GOT3 (cell line): Measurements from ENCODE around the gene TTC27.
"Not testable (repeated sequence)": the region's sequence is repeated elsewhere in the genome, so short reads cannot be mapped to it uniquely, and the experiment has no call there.

Experiments
- DNase-seq: peaks from one replicate; lab custom pipeline; 2025; ENCODE audit warnings: mixed read lengths; lab: John Stamatoyannopoulos, UW

The TTC27 gene

DNA sequence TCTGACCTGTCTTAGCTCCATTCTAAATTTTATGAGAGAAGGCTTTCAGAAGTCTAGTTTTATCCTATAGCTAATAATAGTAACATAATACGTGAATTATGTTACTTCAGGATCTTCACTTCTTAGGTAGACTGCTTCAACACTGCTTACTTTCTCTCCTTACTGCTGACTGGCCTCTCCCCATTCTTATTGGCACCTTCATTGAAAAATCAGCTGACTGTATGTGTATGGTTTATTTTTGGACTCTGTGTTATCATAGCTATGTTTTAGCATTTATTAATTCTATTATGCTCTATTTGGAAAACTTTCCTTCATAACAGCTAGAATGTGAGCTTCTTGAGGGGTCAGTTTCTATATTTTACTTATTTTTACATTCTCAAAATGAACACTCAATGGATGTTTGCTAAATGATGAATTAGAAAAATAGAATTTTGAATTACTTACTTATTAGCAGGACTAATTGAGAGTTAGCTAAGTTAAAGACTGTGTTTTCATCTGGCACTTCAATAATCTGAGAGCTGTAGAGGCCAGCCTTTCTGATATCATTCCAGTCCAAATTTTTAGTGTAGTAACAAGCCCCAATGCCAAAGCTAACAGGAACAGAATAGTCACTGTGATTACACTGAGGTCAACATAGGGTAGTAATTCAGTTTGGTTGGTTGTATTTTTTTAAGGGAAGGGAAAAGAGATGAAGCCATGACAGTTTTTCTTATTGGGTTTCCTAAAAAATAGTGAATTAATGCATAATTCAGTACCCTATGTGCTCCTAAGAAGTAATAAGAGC, 92.3 kb downstream of the TTC27 start:
- no peak for DNase-seq

DNA sequence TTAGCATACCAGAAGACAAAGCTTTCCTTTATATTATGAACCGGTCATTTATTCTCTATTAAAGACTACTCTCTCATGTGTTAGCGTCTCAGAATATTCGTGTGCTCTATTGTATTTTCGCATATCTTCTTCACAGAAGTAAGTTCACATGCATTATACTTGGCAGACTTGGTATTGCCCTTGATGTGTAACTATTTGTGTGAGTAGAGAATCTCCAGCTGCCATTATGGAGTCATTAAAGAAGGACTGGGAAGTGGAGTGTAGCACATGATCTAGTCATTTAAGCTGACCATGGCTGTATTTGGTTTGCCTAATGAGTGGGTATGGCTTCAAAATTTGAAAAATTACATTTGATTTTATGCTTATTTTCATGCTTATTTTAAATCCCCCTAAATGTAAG, 92.9 kb downstream of the TTC27 start:
- DNase-seq, result no peak

DNA sequence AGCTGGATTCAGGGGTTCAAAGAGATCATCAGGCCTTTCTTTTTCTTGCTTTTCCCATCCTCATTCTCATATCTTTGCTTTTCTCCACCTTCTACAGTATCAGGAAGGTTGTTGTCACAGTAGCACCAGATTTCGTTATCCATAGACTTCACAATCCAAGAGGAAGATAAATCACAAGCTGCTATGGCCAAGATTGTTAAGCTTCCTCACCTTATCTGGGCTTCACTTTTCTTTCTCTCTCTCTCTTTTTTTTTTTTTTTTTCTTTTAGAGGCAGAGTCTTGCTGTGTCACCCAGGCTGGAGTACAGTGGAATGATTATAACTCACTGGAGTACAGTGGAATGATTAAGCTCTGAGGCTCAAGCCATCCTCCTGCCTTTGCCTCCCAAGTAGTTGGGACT, 93.5 kb downstream of the TTC27 start:
- no peak for DNase-seq

DNA sequence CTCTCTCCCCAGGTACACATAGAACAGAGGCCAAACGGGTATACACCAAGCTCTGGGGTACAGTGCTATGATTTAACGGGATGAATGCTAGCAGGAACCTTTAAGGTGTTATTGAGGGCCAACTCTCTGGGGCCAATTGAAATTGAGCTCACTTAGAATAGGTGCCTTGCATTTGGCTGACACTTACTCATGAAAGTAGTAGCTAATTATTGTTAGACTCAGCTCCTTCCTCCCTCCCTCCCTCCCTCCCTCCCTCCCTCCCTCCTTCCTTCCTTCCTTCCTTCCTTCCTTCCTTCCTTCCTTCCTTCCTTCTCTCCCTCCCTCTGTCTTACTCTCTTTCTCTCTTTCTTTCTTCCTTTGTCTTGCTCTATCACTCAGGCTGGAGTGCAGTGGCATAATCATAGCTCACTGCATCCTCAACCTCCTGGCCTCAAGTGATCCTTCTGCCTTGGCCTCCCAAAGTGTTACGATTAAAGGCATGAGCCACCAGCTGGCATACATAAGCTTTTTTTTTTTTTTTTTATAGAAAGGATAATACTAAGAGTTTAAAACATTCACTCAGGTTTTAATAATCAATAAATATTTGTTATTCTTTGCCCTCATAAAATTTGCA, 95.7 kb downstream of the TTC27 start:
- no peak for DNase-seq

DNA sequence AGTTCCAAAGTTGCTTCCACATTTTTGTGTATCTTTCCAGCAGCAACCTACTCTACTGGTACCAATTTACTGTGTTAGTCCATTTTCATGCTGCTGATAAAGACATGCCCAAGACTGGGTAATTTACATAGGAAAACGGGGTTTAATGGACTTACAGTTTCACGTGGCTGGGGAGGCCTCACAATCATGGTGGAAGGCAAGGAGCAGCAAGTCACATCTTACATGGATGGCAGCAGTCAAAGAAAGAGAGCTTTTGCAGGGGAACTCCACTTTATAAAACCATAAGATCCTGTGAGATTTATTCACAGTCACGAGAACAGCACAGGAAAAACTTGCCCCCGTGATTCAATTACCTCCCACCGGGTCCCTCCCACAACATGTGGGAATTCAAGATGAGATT, 98.8 kb downstream of the TTC27 start:
- not testable (repeated sequence) for DNase-seq

DNA sequence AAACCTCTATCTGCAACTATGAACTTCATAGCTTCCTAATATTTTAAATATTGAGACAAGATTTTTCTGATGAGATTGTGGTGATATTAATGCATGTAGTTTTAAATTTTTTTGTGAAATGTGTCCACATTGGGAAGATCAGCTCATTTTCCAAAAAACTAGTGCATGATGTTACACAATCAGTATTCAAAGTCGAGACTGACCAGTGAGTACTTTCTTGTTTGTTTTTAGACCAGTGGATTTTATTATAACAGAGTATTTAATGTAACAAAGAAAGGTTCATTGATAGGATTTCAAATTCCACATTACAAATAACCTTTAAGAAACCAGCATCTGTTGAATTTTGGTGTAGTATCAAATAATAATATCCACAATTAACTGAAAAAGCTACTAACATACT, 99.3 kb downstream of the TTC27 start:
- no peak for DNase-seq

DNA sequence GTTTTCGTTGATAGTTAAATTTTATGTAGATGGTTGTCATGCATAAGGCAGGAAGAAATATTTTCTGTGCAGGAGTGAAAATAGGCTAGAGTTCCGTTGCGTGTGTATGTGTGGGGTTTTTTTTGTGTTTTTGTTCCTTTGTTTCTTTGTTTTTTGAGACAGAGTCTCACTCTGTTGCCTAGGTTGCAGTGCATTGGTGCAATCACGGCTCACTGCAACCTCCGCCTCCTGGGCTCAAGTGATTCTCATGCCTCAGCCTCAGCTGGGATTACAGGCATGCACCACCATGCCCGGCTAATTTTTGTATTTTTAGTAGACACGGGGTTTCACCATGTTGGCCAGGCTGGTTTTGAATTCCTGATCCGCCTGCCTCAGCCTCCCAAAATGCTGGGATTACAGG, 103.1 kb downstream of the TTC27 start:
- not testable (repeated sequence) for DNase-seq

DNA sequence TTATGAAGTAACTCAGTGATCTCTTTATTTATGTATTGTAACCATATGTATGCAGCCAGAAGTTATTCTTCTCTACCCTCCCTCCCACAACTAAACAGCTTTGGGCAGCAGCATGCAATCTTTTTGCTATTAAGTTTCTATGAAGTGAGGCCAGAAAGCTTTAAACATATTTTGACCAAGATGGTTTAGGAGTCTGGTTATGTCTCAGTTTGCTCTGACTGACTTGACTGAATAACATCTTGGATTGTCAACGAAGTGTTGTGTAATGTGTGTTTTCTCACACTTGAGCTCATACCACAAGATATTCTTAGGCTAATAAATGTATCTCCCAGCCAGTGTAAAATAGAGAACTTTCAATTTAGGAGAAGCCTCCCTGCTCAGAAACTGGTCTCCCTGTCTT, 104.3 kb downstream of the TTC27 start:
- DNase-seq, result no peak

DNA sequence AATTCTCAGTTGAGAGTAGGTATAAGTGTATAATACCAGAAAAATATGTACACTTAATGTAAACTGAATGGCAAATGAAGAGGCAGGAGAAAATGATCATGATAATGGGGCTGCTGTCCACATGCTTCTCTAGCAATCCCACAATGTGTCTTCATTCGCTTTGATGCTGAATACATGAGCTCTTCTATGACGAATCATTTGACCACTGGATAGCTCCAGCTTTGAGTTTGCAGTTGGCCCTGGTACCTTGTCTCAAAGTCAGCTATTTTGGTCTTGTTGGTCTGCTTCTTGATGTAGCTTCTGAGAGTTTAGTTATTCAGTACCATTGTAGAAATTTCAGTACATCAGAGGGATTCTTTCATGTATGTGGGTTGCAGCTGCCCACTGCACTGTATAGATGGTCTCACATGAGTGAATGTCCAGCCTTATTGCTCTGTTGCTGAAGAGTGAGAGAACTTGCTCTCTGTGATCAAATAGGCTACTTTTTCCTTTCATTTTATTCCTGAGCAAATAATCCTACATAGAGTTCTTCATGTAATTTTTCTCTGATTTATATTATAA, 105.1 kb downstream of the TTC27 start:
- DNase-seq, result no peak

DNA sequence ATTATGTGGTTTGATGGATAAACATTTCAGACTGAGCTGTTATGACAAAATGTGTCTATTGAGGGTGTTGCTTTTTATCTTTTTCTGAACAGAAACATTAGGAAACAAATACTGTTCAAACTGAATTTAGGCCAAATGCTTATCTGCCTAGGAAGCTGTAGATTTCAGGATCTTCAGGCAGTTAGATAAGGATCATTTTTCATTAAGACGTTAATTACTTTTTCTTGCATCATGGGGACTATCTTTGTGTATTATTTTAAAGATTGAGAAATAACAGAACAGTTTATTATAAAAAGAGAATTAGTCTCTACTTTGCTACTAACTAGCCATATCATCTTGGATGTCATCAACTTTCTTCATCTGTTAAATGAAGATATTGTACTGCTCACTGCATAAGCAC, 107.5 kb downstream of the TTC27 start:
- DNase-seq, result no peak

DNA sequence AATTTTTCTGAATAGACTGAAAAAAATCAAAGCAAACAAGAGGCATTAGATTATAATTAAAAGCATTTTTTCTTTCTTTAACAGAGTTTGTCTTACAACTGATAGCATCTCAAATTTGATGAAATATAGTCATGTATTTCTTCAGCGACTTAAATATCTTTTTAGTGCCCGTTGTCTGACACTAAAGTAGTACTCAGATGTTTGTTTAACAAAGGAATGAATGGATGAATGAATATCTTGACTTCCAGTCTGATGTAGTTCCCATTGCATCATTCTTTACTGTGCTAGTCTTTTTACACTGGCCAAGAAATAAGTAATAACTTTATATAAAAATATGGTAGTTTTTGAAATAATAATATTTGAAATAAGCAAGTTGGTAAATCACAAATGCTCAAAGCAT, 111.1 kb downstream of the TTC27 start:
- DNase-seq, result no peak

DNA sequence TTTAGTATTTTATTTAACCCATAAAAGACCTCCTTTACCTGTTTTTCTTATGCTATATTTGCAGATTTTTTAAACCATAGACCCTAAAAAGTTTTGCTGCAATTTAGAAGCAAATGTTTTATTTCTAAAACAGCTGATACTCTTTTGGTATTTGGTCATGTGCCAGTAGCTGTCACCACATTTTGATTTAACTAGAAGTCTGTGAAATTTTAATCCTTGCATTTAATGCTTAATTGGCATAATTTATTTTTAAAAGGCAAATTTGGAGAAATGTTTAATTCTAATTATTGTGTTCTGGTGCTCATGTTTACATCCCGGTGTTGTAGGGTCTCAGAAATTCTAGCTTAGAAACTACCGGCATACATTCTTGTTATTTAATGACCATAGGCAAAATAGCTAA, 111.8 kb downstream of the TTC27 start:
- DNase-seq, result no peak

DNA sequence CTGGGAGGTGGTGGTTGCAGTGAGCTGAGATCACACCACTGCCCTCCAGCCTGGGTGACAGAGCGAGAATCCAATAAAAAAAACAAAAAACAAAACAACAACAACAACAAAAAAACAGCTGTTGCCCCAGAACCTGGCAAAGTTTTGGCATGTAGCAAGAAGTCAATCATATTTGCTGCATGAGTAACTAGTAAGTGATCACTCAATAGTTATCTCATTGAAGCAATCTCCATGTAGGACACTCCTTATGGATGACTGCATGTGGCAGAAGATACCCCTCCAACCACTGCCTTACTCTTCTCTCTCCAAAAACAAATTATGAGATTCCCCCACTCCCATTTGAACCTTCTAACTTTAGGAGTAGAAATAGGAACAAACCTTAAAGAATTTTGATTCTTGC, 113.7 kb downstream of the TTC27 start:
- DNase-seq, result no peak

DNA sequence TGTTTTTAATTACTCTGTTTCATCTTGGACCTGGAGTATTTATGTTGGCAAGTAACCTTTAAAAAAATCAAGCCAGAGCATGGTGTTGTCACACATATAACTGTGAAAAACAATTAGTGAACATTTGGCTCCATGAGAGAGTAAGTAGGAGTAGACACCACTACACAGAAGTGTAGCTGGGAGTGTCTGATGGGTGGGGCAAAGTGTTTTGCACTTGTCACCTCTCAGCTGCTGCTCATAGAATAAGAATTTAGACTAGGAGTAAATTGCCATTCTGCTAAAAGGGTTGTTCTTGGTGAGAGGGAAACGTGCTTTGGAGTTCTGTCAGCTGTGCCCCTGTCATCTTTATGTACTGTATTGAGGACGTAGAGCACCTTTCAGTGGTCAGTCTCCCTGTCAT, 114.5 kb downstream of the TTC27 start:
- DNase-seq, result no peak

DNA sequence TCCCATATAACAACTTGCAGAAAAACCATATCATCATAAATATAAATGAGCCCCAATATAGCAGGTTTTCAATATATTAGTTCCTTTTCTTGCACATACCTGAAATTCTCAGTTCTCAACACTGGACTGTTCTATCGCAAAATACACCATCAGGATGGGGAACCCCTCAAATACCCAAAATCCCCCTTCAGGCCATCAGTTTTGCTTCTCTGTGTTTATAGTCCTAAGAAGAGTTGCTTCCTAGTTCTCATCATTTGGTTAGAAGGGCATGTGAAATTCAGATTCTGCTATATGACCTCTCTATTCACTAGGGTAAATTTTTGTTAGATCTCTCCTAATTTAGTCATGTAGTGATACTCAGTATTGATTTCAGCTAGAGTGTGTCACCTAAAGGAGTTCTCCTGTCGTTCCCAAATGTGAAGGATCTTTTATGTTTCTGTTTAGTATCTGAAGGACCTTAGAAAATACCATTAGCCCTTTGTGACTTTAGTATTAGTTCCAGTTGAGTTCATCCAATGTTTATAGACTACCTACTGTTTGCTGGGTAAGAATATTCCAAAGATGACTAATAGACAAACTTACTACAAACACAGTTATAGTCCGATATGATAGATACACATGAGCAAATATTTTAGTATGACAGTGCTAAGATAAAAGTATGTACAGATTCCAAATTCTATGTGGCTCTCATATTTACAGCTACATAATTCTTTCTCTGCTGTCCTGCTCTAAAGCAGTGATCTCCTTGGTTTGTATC, 115.8 kb downstream of the TTC27 start:
- DNase-seq, result no peak

DNA sequence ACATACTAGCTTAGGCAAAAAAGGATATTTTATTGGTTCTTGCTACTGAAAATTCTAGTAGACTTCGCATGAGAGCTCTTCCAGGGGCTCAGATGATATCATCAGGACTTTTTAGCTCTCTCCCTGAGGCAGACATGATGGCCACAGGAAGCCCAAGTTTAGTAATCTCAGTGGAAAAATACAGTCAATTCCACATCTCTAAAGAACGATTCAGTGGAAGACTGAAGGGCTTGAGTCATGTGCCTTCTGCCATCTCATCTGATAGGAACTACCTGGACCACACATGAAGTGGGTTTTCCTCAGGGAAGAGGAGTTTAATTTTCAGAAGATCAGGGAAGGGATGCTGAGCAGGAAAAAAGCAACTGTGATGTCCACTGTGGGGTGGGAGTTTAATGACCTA, 117.3 kb downstream of the TTC27 start:
- no peak for DNase-seq

DNA sequence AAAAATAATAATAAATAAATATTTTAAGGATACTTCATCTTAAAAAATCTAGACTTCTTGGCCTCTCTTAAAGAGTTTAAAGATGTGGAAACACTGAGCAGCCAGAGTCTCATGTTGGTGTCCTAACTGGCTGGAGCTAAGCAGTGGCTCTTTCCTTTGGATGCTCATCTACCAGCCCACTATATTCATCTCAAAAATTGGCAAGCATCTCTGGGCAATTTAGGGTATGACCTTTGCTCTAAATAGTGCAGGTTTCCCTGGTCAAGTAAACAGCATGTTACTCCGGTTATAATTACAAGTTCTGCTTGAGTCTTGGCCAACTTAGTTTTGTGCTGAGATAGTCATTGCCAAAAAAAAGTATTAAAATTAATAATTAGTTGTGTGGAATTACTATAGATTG, 117.8 kb downstream of the TTC27 start:
- DNase-seq, result no peak

DNA sequence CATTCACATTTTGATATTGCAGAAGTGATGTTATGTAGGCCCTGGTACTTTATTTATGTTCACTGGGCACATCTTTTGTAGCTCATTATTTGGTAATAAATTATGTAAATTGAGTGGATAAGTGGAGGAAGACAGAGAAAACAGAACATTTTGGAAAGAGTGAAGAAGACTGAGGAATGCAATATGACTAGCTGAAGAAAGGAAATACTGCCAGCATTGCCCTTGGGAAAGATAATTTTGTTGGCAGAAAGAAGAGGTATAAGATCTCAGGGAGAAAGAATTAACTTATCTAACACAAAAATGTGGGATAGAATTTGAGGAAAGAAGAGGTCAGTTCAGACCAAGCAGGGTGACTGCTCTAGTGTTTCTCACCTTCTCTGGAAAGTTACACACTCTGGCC, 118.8 kb downstream of the TTC27 start:
- no peak for DNase-seq

DNA sequence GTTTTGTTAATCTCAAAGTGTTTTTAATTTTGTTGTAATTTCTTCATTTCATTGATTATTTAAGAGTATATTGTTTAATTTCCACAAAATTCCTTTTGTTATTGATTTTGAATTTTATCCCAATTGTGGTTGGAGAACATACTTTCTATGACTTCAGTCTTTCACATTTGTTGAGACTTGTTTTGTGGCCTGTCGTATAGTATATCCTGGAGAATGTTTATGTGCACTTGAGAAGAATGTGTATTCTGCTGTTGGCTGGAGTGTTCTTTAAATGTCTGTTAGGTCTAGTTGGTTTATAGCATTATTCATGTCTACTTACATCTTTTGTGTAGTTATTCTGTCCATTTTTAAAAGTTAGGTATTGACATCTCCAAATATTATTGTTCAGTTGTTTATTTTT, 120.3 kb downstream of the TTC27 start:
- no peak for DNase-seq

DNA sequence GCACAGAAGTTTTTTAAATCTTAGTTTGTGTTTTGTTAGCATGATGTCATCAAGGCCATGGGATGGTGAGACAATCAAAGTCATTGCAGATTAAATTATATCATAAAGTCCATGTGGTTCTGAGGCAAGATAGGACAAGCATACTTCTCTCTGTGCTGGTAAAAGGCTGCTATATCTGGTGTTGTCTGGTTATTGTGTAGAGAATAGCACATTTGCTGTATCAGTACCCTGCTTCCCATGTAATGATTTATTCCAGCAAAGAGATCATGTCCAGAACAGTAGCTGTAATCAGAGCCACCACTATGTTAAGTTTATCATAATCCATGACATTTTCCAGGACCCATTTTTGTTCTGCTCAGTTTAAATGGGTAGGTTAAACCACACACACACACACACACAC, 123.0 kb downstream of the TTC27 start:
- DNase-seq, result no peak

DNA sequence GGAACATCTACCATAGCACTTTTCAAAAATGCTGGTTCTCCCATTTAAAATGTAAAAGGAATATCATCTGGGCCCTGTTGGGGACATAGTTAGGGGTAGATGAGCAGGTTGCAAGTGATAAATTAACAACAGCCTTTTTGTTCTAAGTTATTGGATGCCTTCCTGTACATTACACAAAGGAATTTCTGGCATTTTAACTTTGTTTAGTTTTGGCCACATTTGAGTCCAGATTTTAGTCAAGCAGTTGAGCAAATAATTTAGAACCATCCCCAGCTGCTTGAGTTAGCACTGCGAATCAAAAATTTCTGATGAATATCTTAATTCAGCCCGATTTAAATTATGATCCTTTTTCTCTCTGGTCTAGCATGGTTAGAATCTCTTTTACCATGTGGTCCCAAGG, 124.4 kb downstream of the TTC27 start:
- no peak for DNase-seq

DNA sequence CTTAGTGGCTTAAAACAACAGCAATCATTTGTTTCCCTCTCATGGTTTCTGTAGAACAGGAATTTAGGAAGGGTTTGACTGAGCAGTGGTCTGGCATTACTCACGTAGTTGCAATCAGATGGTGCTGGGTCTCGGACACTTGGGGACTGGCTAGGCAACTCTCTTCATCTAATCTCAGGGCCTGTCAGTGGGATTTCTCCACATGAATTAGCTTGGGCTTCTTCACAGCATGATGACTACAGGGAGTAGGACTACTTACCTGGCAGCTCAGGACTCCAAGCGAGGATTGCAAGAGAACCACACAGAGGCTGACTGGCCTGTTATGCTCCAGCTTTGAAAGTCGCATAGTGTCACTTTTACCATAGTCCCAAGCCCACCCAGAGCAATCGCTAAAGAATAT, 125.1 kb downstream of the TTC27 start:
- DNase-seq, result no peak

DNA sequence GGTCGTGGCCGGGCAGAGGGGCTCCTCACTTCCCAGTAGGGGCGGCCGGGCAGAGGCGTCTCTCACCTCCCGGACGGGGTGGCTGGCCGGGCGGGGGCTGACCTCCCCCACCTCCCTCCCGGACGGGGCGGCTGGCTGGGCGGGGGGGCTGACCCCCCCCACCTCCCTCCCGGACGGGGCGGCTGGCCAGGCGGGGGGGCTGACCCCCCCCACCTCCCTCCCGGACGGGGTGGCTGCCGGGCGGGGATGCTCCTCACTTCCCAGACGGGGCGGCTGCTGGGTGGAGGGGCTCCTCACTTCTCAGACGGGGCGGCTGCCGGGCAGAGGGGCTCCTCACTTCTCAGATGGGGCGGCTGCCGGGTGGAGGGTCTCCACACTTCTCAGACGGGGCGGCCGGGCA, 126.8 kb downstream of the TTC27 start:
- DNase-seq, result not testable (repeated sequence)
